ENCODE results near the gene TFCP2L1. TPM values are rescaled to one million over a fixed set of nuclear protein-coding genes. Genes with fewer than 3 reads are reported as not detected.

Gene TFCP2L1
- total RNA-seq, 1 experiment from 2014 or later = 1.8 TPM

DNA sequence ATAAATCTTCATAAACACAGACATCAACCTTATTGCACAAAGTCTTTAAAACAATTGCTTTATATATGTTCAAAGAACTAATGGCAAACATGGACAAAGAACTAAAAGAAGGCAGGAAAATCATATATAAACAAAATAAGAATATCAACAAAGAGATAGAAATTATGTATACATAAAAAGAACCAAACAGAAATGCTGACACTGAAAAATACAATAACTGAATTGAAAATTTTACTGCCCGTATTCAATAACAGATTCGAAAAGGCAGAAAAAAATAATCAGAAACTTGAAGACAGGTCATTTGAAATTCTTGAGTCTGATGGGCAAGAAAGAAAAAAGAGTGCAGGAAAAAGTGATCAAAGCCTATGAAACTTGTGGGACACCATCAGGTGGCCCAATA, 22.0 kb upstream of the TFCP2L1 start:
- no peak overlapping the region for H3K23ac ChIP-seq (ENCODE audit: insufficient read length, low read depth, low read length)
- H2BK5ac ChIP-seq (ENCODE audit: insufficient read length, low read length) = no peak overlapping the region
- H2AK5ac ChIP-seq (ENCODE audit: insufficient read length, low read length) = no peak overlapping the region
- H4K91ac ChIP-seq (ENCODE audit: insufficient read length, low read depth, low read length) = no peak overlapping the region
- no peak overlapping the region for H3K4me2 ChIP-seq (ENCODE audit: insufficient read depth, insufficient read length, low read length)
- no peaks in the 10 kb centered on the region for H3K4me1 Mint-ChIP-seq
- no peaks in the 10 kb centered on the region for H3K9me3 ChIP-seq (ENCODE audit: control insufficient read depth, low read depth, low read length)
- no CpG with 5 or more reads among the region's 2 CpGs for WGBS (ENCODE audit: extremely low coverage, insufficient read length, low lambda C conversion rate)
- no peak for DNase-seq
- H2BK12ac ChIP-seq (ENCODE audit: insufficient read length, low read depth, low read length) = no peak overlapping the region
- no peaks in the 10 kb centered on the region for H3K9me3 Mint-ChIP-seq
- no peak overlapping the region for H2BK15ac ChIP-seq (ENCODE audit: low read depth, low read length)
- H2BK120ac ChIP-seq (ENCODE audit: low read depth, low read length, poor library complexity, severe bottlenecking) = no peak overlapping the region
- no peak overlapping the region for H2BK20ac ChIP-seq (ENCODE audit: low read depth, low read length, poor library complexity, severe bottlenecking)
- TF ChIP-seq, protein P1, sequence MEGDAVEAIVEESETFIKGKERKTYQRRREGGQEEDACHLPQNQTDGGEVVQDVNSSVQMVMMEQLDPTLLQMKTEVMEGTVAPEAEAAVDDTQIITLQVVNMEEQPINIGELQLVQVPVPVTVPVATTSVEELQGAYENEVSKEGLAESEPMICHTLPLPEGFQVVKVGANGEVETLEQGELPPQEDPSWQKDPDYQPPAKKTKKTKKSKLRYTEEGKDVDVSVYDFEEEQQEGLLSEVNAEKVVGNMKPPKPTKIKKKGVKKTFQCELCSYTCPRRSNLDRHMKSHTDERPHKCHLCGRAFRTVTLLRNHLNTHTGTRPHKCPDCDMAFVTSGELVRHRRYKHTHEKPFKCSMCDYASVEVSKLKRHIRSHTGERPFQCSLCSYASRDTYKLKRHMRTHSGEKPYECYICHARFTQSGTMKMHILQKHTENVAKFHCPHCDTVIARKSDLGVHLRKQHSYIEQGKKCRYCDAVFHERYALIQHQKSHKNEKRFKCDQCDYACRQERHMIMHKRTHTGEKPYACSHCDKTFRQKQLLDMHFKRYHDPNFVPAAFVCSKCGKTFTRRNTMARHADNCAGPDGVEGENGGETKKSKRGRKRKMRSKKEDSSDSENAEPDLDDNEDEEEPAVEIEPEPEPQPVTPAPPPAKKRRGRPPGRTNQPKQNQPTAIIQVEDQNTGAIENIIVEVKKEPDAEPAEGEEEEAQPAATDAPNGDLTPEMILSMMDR (conservative IDR thresholded peaks at IDR 0.05) = no peak
- no peak overlapping the region for H3K27ac Mint-ChIP-seq
- peaks cover 16% of the 10 kb centered on the region for H3K27me3 Mint-ChIP-seq (ENCODE audit: low read depth)
- no peaks in the 10 kb centered on the region for H3K79me2 ChIP-seq (ENCODE audit: insufficient read depth, low read length)
- no peak overlapping the region for H3K56ac ChIP-seq (ENCODE audit: insufficient read length, low read depth, low read length)
- H3K27me3 ChIP-seq (ENCODE audit: insufficient read depth, low read length) = no peaks in the 10 kb centered on the region
- no peaks in the 10 kb centered on the region for H3K79me1 ChIP-seq (ENCODE audit: insufficient read depth, low read depth, low read length, poor library complexity, severe bottlenecking)
- H4K20me1 ChIP-seq (ENCODE audit: control insufficient read depth, insufficient read depth, insufficient read length) = no peaks in the 10 kb centered on the region
- no peaks in the 10 kb centered on the region for H3K36me3 Mint-ChIP-seq (ENCODE audit: insufficient read depth in 1 of 3, low read depth in 3 of 3)
- no peak overlapping the region for H3K4ac ChIP-seq (ENCODE audit: low read depth, low read length)
- H3K14ac ChIP-seq (ENCODE audit: insufficient read depth, low read length) = no peak overlapping the region
- no peaks in the 10 kb centered on the region for H3K4me1 ChIP-seq (ENCODE audit: insufficient read depth, low read length)
- no peak overlapping the region for H3K9ac ChIP-seq (ENCODE audit: extremely low read depth, insufficient read length, low read length)
- H2AFZ ChIP-seq (ENCODE audit: low read length) = no peak overlapping the region
- H3K23me2 ChIP-seq (ENCODE audit: insufficient read length, low read depth, low read length, poor library complexity, severe bottlenecking) = no peaks in the 10 kb centered on the region
- no peak overlapping the region for H4K8ac ChIP-seq (replicated peaks; ENCODE audit: insufficient read length, low read depth, low read length)
- H3K4me3 Mint-ChIP-seq = no peak overlapping the region
- H4K5ac ChIP-seq (ENCODE audit: insufficient read length, low read depth, low read length) = no peak overlapping the region
- no peak overlapping the region for H3K27ac ChIP-seq (ENCODE audit: insufficient read length, low read depth, low read length)
- H3T11ph ChIP-seq (ENCODE audit: low read length) = no peak overlapping the region
- no peak overlapping the region for H3K18ac ChIP-seq (ENCODE audit: insufficient read length, low read depth, low read length)

All from H9 (cell line).